Measurements from ENCODE around the gene LRIG2.
A peak's percentile ranks its signal among the peaks of the same experiment; 100 is the strongest.

The LRIG2 gene

DNA sequence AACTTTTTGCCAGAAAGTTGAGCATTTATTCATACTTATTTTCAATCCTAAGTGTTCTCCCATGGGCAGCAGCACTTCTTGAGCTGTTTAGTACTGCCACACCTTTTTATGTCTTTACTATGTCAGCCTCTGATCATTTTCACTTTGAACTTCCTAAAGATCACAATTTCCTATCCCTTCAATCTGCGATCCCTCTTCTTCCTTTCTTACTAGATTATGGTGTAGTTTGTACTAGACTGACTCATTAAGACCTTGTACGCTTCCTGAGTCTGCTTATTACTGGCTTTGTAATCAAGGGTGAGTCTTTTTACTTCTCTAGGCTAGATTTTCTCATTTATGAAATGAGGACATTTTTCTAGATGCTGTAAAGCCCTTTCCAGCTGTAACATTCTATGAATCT is 55.1 kb downstream of the LRIG2 start:
- Histone ChIP-seq H3K4me1 (ENCODE audit: control insufficient read depth, insufficient read depth, low read length) (no peaks in the 10 kb centered on the region), H3K27me3 (ENCODE audit: control insufficient read depth, insufficient read depth, low read length) (no peaks in the 10 kb centered on the region)
- no CpG with 5 or more reads among the region's 2 CpGs for WGBS (ENCODE audit: insufficient coverage, insufficient read length)

DNA sequence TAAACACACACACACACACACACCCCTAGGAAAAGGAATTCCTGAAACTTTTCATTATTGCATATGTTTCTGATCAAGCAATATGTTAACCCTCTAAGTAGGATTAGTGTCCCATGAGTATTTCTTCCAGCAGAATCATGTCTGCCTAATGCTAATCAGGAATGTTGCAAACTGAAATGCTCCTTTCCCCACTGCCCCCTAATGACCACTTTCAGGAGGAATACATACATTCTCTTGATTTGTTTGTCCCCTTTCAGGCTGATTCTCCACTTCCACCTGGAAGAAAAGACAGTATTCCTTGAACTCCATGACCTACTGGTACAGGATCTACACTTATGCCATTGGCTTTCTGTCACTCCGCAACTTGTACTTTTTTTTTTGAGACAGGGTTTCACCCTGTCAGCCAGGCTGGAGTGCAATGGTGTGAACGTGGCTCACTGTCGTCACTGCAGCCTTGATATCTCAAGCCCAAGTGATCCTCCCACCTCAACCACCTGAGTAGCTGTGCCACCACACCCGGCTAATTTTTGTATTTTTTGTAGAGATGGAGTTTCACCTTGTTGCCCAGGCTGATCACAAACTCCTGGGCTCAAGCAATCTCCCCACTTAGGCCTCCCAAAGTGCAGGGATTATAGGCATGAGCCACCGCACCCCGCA is 56.7 kb downstream of the LRIG2 start:
- no CpG with 5 or more reads among the region's 6 CpGs for WGBS (ENCODE audit: insufficient coverage, insufficient read length)
- peaks cover 10% of the 10 kb centered on the region; the same call in 1 of the 2 replicates for H3K36me3 ChIP-seq (ENCODE audit: control insufficient read depth, insufficient read depth, low read length)

More for the DNA sequence above, 55.1 kb downstream of the LRIG2 start:
- Histone ChIP-seq H3K36me3 (ENCODE audit: control insufficient read depth, insufficient read depth, low read length) (peaks cover 17% of the 10 kb centered on the region; the same call in 1 of the 2 replicates), H3K4me3 (ENCODE audit: low read length) (no peak overlapping the region), H3K9me3 (ENCODE audit: control insufficient read depth, insufficient read depth, low read length) (no peaks in the 10 kb centered on the region), H3K27ac (ENCODE audit: low read length) (no peak overlapping the region)
- no peak for DNase-seq (ENCODE audit: low read depth, low spot score)

DNA sequence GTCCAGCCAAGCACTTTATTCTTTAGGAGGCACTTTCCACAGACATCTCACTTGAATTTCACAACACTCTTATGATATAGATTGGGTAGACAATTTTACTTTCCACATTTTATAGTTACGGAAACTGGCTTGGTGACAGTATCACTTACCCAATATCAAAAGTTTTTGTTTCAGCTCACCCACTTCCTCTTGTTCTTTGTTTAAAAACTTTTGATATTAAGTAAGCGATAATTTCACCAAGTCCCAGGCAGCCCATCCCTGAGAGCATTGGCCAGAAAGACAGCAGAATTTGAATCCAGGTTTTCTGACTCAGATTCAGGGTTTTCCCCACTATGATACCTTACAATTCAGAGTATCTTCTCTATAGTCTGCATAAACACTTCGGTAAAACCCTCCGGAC is 60.0 kb downstream of the LRIG2 start:
- no peak overlapping the region for H3K27ac ChIP-seq (ENCODE audit: low read length)

More for the DNA sequence above, 56.7 kb downstream of the LRIG2 start:
- Histone ChIP-seq H3K27me3 (ENCODE audit: control insufficient read depth, insufficient read depth, low read length) (no peaks in the 10 kb centered on the region), H3K27ac (ENCODE audit: low read length) (no peak overlapping the region), H3K4me3 (ENCODE audit: low read length) (no peak overlapping the region), H3K4me1 (ENCODE audit: control insufficient read depth, insufficient read depth, low read length) (no peaks in the 10 kb centered on the region), H3K9me3 (ENCODE audit: control insufficient read depth, insufficient read depth, low read length) (no peaks in the 10 kb centered on the region)
- DNase-seq (ENCODE audit: low read depth, low spot score), result no peak

DNA sequence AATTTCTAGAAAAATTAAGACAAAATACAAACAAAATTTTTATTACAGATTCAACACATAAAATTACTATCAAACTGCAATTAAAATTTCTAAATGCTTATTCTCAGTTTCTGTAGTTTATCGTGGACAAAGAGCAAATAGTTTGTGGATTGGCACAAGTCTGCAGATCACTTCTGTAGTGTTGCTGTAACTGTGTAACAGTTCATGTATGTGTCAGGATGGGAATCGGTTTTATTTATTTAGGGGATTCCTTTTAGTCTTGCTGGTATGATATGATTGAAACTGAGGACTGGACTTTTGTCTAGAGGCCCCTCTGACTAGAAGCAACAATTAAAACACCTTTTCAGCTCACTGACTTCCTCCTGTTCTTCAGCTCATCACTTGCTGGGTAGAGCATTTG is 60.8 kb downstream of the LRIG2 start:
- H3K4me1 ChIP-seq (ENCODE audit: control insufficient read depth, insufficient read depth, low read length), result no peaks in the 10 kb centered on the region
- H3K9me3 ChIP-seq (ENCODE audit: control insufficient read depth, insufficient read depth, low read length), result no peaks in the 10 kb centered on the region
- no peak overlapping the region for H3K27ac ChIP-seq (ENCODE audit: low read length)
- H3K27me3 ChIP-seq (ENCODE audit: control insufficient read depth, insufficient read depth, low read length), result no peaks in the 10 kb centered on the region
- no peak for DNase-seq (ENCODE audit: low read depth, low spot score)
- no CpG with 5 or more reads among the region's 2 CpGs for WGBS (ENCODE audit: insufficient coverage, insufficient read length)
- H3K36me3 ChIP-seq (ENCODE audit: control insufficient read depth, insufficient read depth, low read length), result no peaks in the 10 kb centered on the region
- H3K4me3 ChIP-seq (ENCODE audit: low read length), result no peak overlapping the region

More for the DNA sequence above, 60.0 kb downstream of the LRIG2 start:
- no peaks in the 10 kb centered on the region for H3K9me3 ChIP-seq (ENCODE audit: control insufficient read depth, insufficient read depth, low read length)
- no peaks in the 10 kb centered on the region for H3K27me3 ChIP-seq (ENCODE audit: control insufficient read depth, insufficient read depth, low read length)
- no peak overlapping the region for H3K4me3 ChIP-seq (ENCODE audit: low read length)
- no peaks in the 10 kb centered on the region for H3K4me1 ChIP-seq (ENCODE audit: control insufficient read depth, insufficient read depth, low read length)
- DNase-seq (ENCODE audit: low read depth, low spot score), result no peak
- no CpG with 5 or more reads among the region's 4 CpGs for whole genome bisulfite sequencing (ENCODE audit: insufficient coverage, insufficient read length)
- H3K36me3 ChIP-seq (ENCODE audit: control insufficient read depth, insufficient read depth, low read length), result no peaks in the 10 kb centered on the region

DNA sequence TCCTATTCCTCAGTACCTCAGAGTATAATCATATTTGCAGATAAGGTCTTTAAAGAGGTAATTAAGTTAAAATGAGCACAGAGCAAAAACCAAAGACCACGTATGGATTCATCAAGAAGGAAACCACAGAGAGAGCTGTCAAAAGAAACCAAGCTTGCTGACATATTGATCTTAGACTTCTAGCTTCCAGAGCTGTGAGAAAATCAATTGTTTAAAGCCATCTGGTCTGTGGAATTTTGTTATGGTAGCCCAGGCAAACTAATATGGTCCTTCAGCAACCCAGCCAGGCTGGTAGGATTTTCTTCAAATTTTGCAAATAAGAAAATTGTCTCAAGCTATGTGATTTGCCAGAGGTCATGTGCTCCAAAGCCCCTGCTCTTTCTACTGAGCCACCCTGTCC is 62.5 kb downstream of the LRIG2 start:
- no peak overlapping the region for H3K27ac ChIP-seq (ENCODE audit: low read length)
- H3K9me3 ChIP-seq (ENCODE audit: control insufficient read depth, insufficient read depth, low read length), result no peaks in the 10 kb centered on the region
- no peaks in the 10 kb centered on the region for H3K27me3 ChIP-seq (ENCODE audit: control insufficient read depth, insufficient read depth, low read length)
- no CpG with 5 or more reads among the region's 1 CpG for WGBS (ENCODE audit: insufficient coverage, insufficient read length)
- no peaks in the 10 kb centered on the region for H3K36me3 ChIP-seq (ENCODE audit: control insufficient read depth, insufficient read depth, low read length)
- no peak for DNase-seq (ENCODE audit: low read depth, low spot score)
- H3K4me3 ChIP-seq (ENCODE audit: low read length), result no peak overlapping the region
- H3K4me1 ChIP-seq (ENCODE audit: control insufficient read depth, insufficient read depth, low read length), result no peaks in the 10 kb centered on the region

DNA sequence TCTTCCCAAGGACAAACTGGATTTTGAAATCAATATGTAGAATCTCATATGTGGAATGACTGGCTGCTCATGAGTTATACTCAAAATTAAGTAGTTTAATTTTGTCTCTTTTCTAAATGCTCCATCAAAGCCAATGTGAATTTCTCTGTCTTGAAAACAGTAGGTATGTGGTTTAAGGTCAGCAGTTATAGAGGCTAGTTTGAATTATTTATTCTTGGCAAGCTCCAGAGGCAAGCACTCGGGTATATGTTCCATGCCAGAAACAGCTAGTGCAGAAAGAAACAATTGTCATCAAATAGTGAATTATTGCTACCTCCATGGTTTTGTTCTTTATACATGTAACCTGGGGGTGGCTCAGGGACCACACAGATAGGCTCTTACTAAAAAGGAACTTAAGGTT is 63.5 kb downstream of the LRIG2 start:
- no peaks in the 10 kb centered on the region for H3K27me3 ChIP-seq (ENCODE audit: control insufficient read depth, insufficient read depth, low read length)
- H3K36me3 ChIP-seq (ENCODE audit: control insufficient read depth, insufficient read depth, low read length), result no peaks in the 10 kb centered on the region
- no peak overlapping the region for H3K4me3 ChIP-seq (ENCODE audit: low read length)
- H3K9me3 ChIP-seq (ENCODE audit: control insufficient read depth, insufficient read depth, low read length), result no peaks in the 10 kb centered on the region
- H3K27ac ChIP-seq (ENCODE audit: low read length), result no peak overlapping the region
- H3K4me1 ChIP-seq (ENCODE audit: control insufficient read depth, insufficient read depth, low read length), result 0 out of 2 replicates have a peak, but pooled peaks cover 1% of the 10 kb centered on the region
- WGBS (ENCODE audit: insufficient coverage, insufficient read length), result no CpG with 5 or more reads among the region's 1 CpG
- DNase-seq (ENCODE audit: low read depth, low spot score), result no peak

DNA sequence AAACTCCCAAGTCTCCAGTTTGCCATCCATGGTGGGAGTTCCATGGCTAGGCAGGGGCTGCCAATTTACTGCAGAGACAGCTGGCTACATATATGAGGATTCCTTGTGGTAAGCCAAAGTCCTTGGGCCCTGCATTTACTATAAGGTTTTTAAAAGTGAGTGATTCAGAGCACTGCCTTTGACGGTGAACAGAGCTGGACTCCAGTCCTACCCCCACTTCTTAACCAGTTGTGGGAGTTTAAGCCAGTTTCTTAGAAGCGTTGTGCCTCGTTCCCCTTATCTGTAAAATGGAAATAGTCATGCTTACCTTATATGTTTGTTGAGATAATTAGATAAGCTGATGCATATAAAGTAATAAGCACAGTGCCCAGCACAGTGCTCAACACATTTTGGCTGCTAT is 64.6 kb downstream of the LRIG2 start:
- Histone ChIP-seq H3K36me3 (ENCODE audit: control insufficient read depth, insufficient read depth, low read length) (no peaks in the 10 kb centered on the region), H3K9me3 (ENCODE audit: control insufficient read depth, insufficient read depth, low read length) (no peaks in the 10 kb centered on the region), H3K27ac (ENCODE audit: low read length) (no peak overlapping the region), H3K4me1 (ENCODE audit: control insufficient read depth, insufficient read depth, low read length) (peaks cover 1% of the 10 kb centered on the region; the same call in 1 of the 2 replicates), H3K4me3 (ENCODE audit: low read length) (no peak overlapping the region), H3K27me3 (ENCODE audit: control insufficient read depth, insufficient read depth, low read length) (no peaks in the 10 kb centered on the region)
- no CpG with 5 or more reads among the region's 3 CpGs for WGBS (ENCODE audit: insufficient coverage, insufficient read length)
- no peak for DNase-seq (ENCODE audit: low read depth, low spot score)

DNA sequence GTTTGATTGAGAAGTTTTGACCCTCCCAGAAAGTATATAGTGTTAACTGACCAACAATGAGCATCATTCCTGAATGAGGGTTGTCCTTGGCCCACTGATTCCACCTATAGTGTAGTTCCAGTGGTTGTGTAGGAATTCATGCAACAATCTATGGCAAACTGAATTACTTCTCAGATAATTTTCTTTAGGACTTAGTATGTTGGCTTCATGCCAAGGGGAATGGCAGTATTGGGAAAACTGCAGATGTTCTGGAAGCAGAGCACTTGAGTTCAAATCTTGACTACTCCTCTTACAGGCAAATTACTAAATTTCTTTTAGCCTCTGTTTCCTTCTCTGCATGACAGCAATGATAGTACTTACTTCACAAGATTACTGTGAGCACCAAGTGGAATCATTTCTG is 65.8 kb downstream of the LRIG2 start:
- Histone ChIP-seq H3K27ac (ENCODE audit: low read length) (no peak overlapping the region), H3K27me3 (ENCODE audit: control insufficient read depth, insufficient read depth, low read length) (no peaks in the 10 kb centered on the region), H3K36me3 (ENCODE audit: control insufficient read depth, insufficient read depth, low read length) (no peaks in the 10 kb centered on the region), H3K9me3 (ENCODE audit: control insufficient read depth, insufficient read depth, low read length) (no peaks in the 10 kb centered on the region), H3K4me3 (ENCODE audit: low read length) (no peak overlapping the region), H3K4me1 (ENCODE audit: control insufficient read depth, insufficient read depth, low read length) (peaks cover 1% of the 10 kb centered on the region; the same call in 1 of the 2 replicates)
- DNase-seq (ENCODE audit: low read depth, low spot score), result no peak

DNA sequence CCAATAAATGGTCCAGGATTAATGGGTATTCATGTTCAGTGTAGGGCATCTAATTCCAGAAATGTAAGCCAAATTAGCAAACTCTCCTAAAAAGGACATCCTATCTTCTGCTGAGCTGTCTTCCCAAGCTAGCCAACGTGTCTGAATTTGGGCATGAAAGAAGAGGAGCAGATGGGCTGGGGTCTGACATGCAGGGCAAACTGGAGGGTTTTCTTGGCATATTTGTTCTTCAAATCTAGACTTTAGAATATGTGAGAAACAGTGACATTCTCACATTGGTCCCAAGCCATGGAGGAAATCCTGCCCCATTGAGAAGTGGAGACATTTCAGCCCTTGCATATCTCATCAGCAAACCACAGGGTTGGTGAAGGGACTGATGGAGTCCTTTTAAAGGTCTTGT is 67.2 kb downstream of the LRIG2 start:
- no peak overlapping the region for H3K4me3 ChIP-seq (ENCODE audit: low read length)
- no CpG with 5 or more reads among the region's 1 CpG for WGBS (ENCODE audit: insufficient coverage, insufficient read length)
- H3K9me3 ChIP-seq (ENCODE audit: control insufficient read depth, insufficient read depth, low read length), result no peaks in the 10 kb centered on the region
- peaks cover 1% of the 10 kb centered on the region; the same call in 1 of the 2 replicates for H3K4me1 ChIP-seq (ENCODE audit: control insufficient read depth, insufficient read depth, low read length)
- H3K27ac ChIP-seq (ENCODE audit: low read length), result no peak overlapping the region
- H3K36me3 ChIP-seq (ENCODE audit: control insufficient read depth, insufficient read depth, low read length), result no peaks in the 10 kb centered on the region
- H3K27me3 ChIP-seq (ENCODE audit: control insufficient read depth, insufficient read depth, low read length), result no peaks in the 10 kb centered on the region
- DNase-seq (ENCODE audit: low read depth, low spot score), result no peak

DNA sequence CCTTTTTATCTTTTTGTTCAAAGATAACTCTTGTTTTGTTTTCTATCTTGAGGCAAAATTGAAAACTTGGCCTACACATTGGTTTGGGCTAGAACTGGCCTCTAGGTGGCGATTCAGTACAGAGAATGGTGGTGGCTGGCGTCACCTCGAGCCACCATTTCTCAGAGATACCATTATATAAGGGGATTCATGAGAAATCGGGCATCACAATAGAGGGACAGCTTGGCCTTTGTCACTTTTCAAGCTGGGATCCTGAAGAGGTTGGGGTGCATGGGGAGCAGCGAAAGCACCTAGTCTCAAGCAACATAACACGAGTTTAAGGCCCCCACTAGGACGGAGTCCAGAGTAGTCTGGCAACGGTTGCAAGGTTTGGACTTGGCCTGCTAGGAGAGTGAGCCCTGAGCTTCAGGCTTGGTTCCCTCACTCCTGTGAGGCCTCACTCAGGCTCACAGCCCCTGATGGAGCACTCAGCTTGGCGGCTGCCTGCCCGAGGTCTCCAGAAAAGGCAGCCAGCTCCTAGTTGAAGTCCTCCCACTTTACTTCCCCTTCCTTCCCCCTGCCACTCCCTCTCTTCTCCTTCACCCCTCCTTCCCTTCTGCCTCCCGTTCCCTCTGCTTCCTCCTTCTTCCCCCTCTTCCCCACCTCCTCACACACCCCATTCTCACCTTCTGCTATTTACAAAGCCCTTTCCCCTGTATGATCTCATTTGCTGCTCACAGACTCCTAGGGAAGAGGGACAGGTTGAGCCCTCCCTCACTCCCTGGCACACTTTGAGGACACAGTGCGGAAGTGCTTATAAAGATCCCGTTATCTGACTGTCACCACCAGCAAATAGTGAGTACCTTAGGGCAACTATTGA is 67.8 kb downstream of the LRIG2 start:
- 100% methylated on average over 1 of the region's 13 CpGs for WGBS (ENCODE audit: insufficient coverage, insufficient read length)
- no peaks in the 10 kb centered on the region for H3K9me3 ChIP-seq (ENCODE audit: control insufficient read depth, insufficient read depth, low read length)
- H3K27me3 ChIP-seq (ENCODE audit: control insufficient read depth, insufficient read depth, low read length), result no peaks in the 10 kb centered on the region
- H3K4me1 ChIP-seq (ENCODE audit: control insufficient read depth, insufficient read depth, low read length), result peaks cover 1% of the 10 kb centered on the region; the same call in 1 of the 2 replicates
- peak; percentile 47 for DNase-seq (ENCODE audit: low read depth, low spot score)
- H3K36me3 ChIP-seq (ENCODE audit: control insufficient read depth, insufficient read depth, low read length), result no peaks in the 10 kb centered on the region
- H3K4me3 ChIP-seq (ENCODE audit: low read length), result no peak overlapping the region
- no peak overlapping the region for H3K27ac ChIP-seq (ENCODE audit: low read length)
